CD4-positive, alpha-beta T cell (primary cell): Measurements from ENCODE around the gene SOCS2. TPM values are rescaled to one million over a fixed set of nuclear protein-coding genes. Genes with fewer than 3 reads are reported as not detected.

Experiments
- ATAC-seq: fragments of 200-7000 bp; cut with Tn5 transposase; one replicate; pipeline ENCODE4 v1.10.0; 2022; ENCODE audit warnings: mild to moderate bottlenecking; ENCODE audit not compliant: poor library complexity
- CTCF ChIA-PET: fragments of 350-600 bp; sonication (Branson Sonifier 250); formaldehyde crosslinking; loops from one replicate; lab custom pipeline; 2021; ENCODE audit warnings: antibody characterized with exemption, inconsistent platforms; lab: Charles Lee
- POLR2A ChIA-PET: fragments of 350-600 bp; sonication (Branson Sonifier 250); formaldehyde crosslinking; loops from one replicate; lab custom pipeline; 2021; ENCODE audit warnings: antibody characterized with exemption, inconsistent platforms; lab: Charles Lee
- DNase-seq, 14 experiments: peaks; one replicate each; pipeline ENCODE4 v3.0.0-alpha.2; 2013 to 2020; ENCODE audit warnings: mixed read lengths in 2 of 14
- H3K27ac ChIP-seq, 2 donors: one replicate each; pipeline versions ENCODE4 v1.5.1 to v1.7.0; 2013; ENCODE audit warnings: low read length in 2 of 2, low read depth in 1 of 2, mild to moderate bottlenecking in 1 of 2
- H3K27me3 ChIP-seq, 2 experiments: 1 replicate in 1 of 2; 2 replicates in 1 of 2; pipeline versions ENCODE4 v1.6.1 to v1.7.0; 2013; ENCODE audit warnings: low read length in 2 of 2, control low read depth in 1 of 2, mild to moderate bottlenecking in 1 of 2, moderate library complexity in 1 of 2; ENCODE audit not compliant: insufficient read depth in 2 of 2, control insufficient read depth in 1 of 2
- H3K36me3 ChIP-seq: one replicate; pipeline ENCODE4 v1.6.1; 2013; ENCODE audit warnings: low read length, control low read depth; ENCODE audit not compliant: insufficient read depth
- H3K4me1 ChIP-seq: one replicate; pipeline ENCODE4 v1.6.1; 2013; ENCODE audit warnings: low read length, control low read depth; ENCODE audit not compliant: insufficient read depth
- H3K4me3 ChIP-seq: one replicate; pipeline ENCODE4 v1.5.1; 2013; ENCODE audit warnings: mild to moderate bottlenecking, low read length, moderate library complexity
- H3K9me3 ChIP-seq, 2 experiments: 1 replicate in 1 of 2; 2 replicates in 1 of 2; pipeline versions ENCODE4 v1.6.1 to v1.7.0; 2013; ENCODE audit warnings: low read length in 2 of 2, mild to moderate bottlenecking in 2 of 2, control low read depth in 1 of 2, moderate library complexity in 1 of 2; ENCODE audit not compliant: control insufficient read depth in 1 of 2, insufficient read depth in 1 of 2
- H3K27ac Mint-ChIP-seq: one replicate; pipeline ENCODE4 v1.8.0; 2020; ENCODE audit warnings: mixed read lengths
- H3K27me3 Mint-ChIP-seq: one replicate; pipeline ENCODE4 v1.8.0; 2021; ENCODE audit warnings: mixed read lengths
- H3K36me3 Mint-ChIP-seq: one replicate; pipeline ENCODE4 v1.8.0; 2021; ENCODE audit warnings: low read depth, mixed read lengths
- H3K4me1 Mint-ChIP-seq: one replicate; pipeline ENCODE4 v1.8.0; 2021; ENCODE audit warnings: low read depth, mixed read lengths
- H3K4me3 Mint-ChIP-seq: one replicate; pipeline ENCODE4 v1.8.0; 2020; ENCODE audit warnings: mild to moderate bottlenecking, mixed read lengths
- H3K9me3 Mint-ChIP-seq: one replicate; pipeline ENCODE4 v1.8.0; 2020; ENCODE audit warnings: mixed read lengths
- CTCF ChIP-seq: fragments of 200-600 bp; IDR thresholded peaks from one replicate; pipeline ENCODE4 v1.8.0; 2022; ENCODE audit warnings: antibody characterized with exemption, mild to moderate bottlenecking
- intact Hi-C, 2 experiments: fragments of 100-400 bp; cut with DNase I in 1 of 2; cut with micrococcal nuclease in 1 of 2; formaldehyde crosslinking; loops; one replicate each; pipeline versions ENCODE4 v1.15.1 to v1.9.0; 2023 to 2025; cut with DNase I, micrococcal nuclease
- total RNA-seq, 174 experiments: library from RNA in 2 of 174; stranded (reverse) in 2 of 174; gene quantifications; one replicate each; pipeline ENCODE4 v1.2.3 and lab custom pipeline; 2021 to 2026

The SOCS2 gene
- total RNA-seq, 2 experiments from 2014 or later = 4.1 to 4.2 TPM

- intact Hi-C loops = no loop called here
- ATAC-seq (no peak), DNase-seq (no peak)
- Histone ChIP-seq H3K4me3 (no peak overlapping the region), H3K27me3 (peaks cover 0 to 7% of the 10 kb centered on the region in 2 experiments), H3K36me3 (no peaks in the 10 kb centered on the region), H3K9me3 (no peaks in the 10 kb centered on the region), H3K27ac (no peak overlapping the region), H3K4me1 (no peaks in the 10 kb centered on the region)
- CTCF ChIA-PET = no interaction called here
- Mint-ChIP-seq H3K9me3 (no peaks in the 10 kb centered on the region), H3K4me3 (no peak overlapping the region), H3K4me1 (no peaks in the 10 kb centered on the region), H3K36me3 (no peaks in the 10 kb centered on the region), H3K27ac (no peak overlapping the region), H3K27me3 (peaks cover 32% of the 10 kb centered on the region)
- POLR2A ChIA-PET = no interaction called here
- no peak for TF ChIP-seq CTCF
Observed at GRCh38 chr12:93601591-93601990, 29.1 kb downstream of the SOCS2 start.

GRCh38 chr12:93602897-93603668 is 30.6 kb downstream of the SOCS2 start:
- CTCF ChIA-PET = no interaction called here
- no peak overlapping the region for H3K27ac Mint-ChIP-seq
- H3K27me3 Mint-ChIP-seq = peaks cover 22% of the 10 kb centered on the region
- no peaks in the 10 kb centered on the region for H3K9me3 Mint-ChIP-seq
- peaks cover 0 to 7% of the 10 kb centered on the region in 2 experiments for H3K27me3 ChIP-seq
- H3K4me3 ChIP-seq = no peak overlapping the region
- no peak for TF ChIP-seq CTCF
- no peaks in the 10 kb centered on the region for H3K36me3 ChIP-seq
- H3K4me1 ChIP-seq = no peaks in the 10 kb centered on the region
- H3K4me3 Mint-ChIP-seq = no peak overlapping the region
- no peak for DNase-seq
- no peaks in the 10 kb centered on the region for H3K4me1 Mint-ChIP-seq
- H3K36me3 Mint-ChIP-seq = no peaks in the 10 kb centered on the region
- no peak for ATAC-seq
- intact Hi-C loops = no loop called here
- no peak overlapping the region for H3K27ac ChIP-seq
- no peaks in the 10 kb centered on the region for H3K9me3 ChIP-seq
- POLR2A ChIA-PET = no interaction called here

- intact Hi-C loops = no loop called here
- ChIA-PET POLR2A (no interaction called here), CTCF (no interaction called here)
- H3K4me1 Mint-ChIP-seq = no peaks in the 10 kb centered on the region
- no peak for TF ChIP-seq CTCF
- Histone ChIP-seq H3K27me3 (peaks cover 0 to 7% of the 10 kb centered on the region in 2 experiments), H3K4me3 (no peak overlapping the region), H3K27ac (no peak overlapping the region), H3K9me3 (no peaks in the 10 kb centered on the region), H3K36me3 (no peaks in the 10 kb centered on the region), H3K4me1 (no peaks in the 10 kb centered on the region)
- no peaks in the 10 kb centered on the region for H3K36me3 Mint-ChIP-seq
- H3K27ac Mint-ChIP-seq = no peak overlapping the region
- H3K9me3 Mint-ChIP-seq = no peaks in the 10 kb centered on the region
- H3K4me3 Mint-ChIP-seq = no peak overlapping the region
- no peak for DNase-seq
- H3K27me3 Mint-ChIP-seq = peaks cover 25% of the 10 kb centered on the region
- ATAC-seq = no peak
Observed at GRCh38 chr12:93603762-93604161, 31.3 kb downstream of the SOCS2 start.
